GM06990 (cell line): ENCODE data around the gene HDAC10.

Experiments
- DNase-seq: peaks from one replicate; pipeline ENCODE4 v3.0.0-alpha.2; 2011; ENCODE audit not compliant: insufficient read length; ENCODE audit errors: extremely low read depth
- H3K27me3 ChIP-seq: replicated peaks from 2 replicates; pipeline ENCODE4 v1.6.0; 2011; ENCODE audit warnings: low read length; ENCODE audit not compliant: control insufficient read depth, insufficient read depth
- H3K36me3 ChIP-seq: 2 replicates; pipeline ENCODE4 v1.5.1; 2011; ENCODE audit warnings: low read length; ENCODE audit not compliant: control insufficient read depth, insufficient read depth
- H3K4me3 ChIP-seq: replicated peaks from 2 replicates; pipeline ENCODE4 v1.5.1; 2011; ENCODE audit warnings: low read depth, mild to moderate bottlenecking, control low read depth, low read length
- TF ChIP-seq, protein P1 (sequence below): IDR thresholded peaks from 2 replicates; pipeline ENCODE4 v1.5.1; 2011; ENCODE audit warnings: low read length, control low read depth, mild to moderate bottlenecking, inconsistent platforms; ENCODE audit not compliant: insufficient read depth, poor library complexity, severe bottlenecking

The HDAC10 gene

DNA sequence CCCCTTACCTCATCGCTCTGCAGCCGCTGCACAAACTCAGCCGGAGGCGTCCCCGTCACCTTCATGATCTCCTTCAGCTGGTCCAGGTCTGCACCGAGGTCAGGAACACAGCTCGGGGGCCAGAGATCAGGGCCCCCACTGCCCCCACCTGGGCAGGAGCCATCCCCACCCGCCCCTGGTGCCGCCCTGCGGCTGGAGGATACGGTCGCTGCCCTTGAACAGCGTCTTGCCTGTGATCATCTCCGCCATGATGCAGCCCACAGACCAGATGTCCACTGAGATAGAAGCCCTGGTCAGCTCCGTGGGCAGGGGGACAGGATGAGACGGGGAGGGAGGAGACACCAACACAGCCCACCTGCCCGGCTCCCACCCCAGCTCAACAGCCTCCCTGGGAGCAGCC lies 4.5 kb upstream of the HDAC10 start:
- Histone ChIP-seq H3K4me3 (no peak overlapping the region), H3K36me3 (peaks cover 2% of the 10 kb centered on the region; the same call in 1 of the 2 replicates), H3K27me3 (no peaks in the 10 kb centered on the region)
- DNase-seq, result no peak
- TF ChIP-seq, protein P1, sequence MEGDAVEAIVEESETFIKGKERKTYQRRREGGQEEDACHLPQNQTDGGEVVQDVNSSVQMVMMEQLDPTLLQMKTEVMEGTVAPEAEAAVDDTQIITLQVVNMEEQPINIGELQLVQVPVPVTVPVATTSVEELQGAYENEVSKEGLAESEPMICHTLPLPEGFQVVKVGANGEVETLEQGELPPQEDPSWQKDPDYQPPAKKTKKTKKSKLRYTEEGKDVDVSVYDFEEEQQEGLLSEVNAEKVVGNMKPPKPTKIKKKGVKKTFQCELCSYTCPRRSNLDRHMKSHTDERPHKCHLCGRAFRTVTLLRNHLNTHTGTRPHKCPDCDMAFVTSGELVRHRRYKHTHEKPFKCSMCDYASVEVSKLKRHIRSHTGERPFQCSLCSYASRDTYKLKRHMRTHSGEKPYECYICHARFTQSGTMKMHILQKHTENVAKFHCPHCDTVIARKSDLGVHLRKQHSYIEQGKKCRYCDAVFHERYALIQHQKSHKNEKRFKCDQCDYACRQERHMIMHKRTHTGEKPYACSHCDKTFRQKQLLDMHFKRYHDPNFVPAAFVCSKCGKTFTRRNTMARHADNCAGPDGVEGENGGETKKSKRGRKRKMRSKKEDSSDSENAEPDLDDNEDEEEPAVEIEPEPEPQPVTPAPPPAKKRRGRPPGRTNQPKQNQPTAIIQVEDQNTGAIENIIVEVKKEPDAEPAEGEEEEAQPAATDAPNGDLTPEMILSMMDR, result no peak

DNA sequence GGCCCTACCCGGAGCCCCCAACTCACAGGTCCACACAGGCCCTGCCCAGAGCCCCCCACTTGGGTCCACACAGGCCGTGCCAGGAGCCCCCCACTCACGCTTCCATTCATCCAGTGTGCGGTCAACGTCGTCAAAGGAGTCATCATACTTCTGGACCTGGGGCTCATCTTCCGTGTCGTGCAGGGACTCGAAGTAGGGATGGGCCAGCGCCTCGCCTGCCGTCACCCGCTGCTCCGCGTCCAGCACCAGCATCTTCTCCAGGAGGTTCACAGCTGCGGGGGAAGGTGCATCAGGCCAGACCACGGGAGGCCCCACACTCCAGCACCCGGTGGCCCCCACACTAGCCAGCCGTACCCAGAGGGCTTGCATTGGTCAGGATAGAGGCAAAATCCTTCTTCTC lies 4.0 kb upstream of the HDAC10 start:
- Histone ChIP-seq H3K36me3 (peaks cover 2% of the 10 kb centered on the region; the same call in 1 of the 2 replicates), H3K27me3 (no peaks in the 10 kb centered on the region), H3K4me3 (no peak overlapping the region)
- TF ChIP-seq, protein P1, result no peak
- no peak for DNase-seq

- peak; percentile 9 for DNase-seq
- peaks cover 4% of the 10 kb centered on the region for H3K36me3 ChIP-seq
- no peaks in the 10 kb centered on the region for H3K27me3 ChIP-seq
- TF ChIP-seq, protein P1, result no peak
- H3K4me3 ChIP-seq, result no peak overlapping the region
Measured at GRCh38 chr22:50253941-50254340, 2.9 kb upstream of the HDAC10 start.

- Histone ChIP-seq H3K36me3 (peaks cover 4% of the 10 kb centered on the region), H3K4me3 (no peak overlapping the region), H3K27me3 (no peaks in the 10 kb centered on the region)
- DNase-seq, result peak; percentile 1
- TF ChIP-seq, protein P1, result no peak
Measured at GRCh38 chr22:50253046-50253915, 2.2 kb upstream of the HDAC10 start.

DNA sequence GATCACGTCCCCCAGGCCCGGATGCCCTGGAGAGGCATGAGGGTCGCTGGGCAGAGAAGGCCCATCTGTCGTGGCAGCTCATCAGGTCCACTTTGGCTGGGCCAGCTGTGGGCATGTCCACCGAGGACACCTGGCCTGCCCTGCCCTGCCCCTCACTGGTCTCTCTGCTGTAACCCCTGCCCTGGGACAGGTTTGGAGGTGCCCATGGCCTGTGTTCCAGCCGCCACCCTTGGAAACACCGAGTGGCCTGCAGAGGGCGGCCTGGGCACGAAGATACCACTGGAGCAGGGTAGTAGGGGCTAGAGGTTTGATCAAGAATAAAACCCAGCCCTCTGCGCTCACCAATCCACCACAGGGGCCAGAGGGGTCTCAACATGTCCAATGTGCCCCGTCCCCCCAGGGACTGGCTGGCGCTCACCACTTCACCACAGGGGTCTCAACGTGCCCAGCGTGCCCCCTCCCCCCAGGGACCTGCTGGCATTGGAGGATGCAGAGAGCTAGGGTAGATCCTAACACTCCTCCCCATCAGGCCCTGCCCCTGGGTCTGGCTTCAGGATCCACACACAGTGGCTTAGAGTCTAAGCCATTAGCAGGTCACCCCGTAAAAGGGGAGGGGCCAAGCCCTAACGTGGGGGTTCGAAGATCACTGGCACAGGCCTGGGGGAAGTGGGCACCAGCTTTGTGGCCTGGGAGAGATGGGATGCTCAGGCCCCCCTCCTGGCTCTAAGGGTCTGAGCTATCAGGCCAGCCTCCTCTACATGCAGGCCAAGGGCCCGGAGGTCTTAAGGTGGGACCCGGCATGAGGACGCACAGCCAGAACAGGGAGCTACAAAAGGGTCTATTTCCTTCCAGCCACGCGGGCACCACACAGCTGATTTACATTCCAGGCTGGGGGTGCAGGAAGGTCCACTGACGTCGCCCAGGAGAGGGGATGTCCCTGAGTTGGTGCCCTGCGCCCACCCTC lies 1.3 kb upstream of the HDAC10 start:
- TF ChIP-seq, protein P1, result peak; percentile 77
- no peak overlapping the region for H3K4me3 ChIP-seq
- peaks cover 7% of the 10 kb centered on the region for H3K36me3 ChIP-seq
- no peaks in the 10 kb centered on the region for H3K27me3 ChIP-seq
- DNase-seq, result peak; percentile 61
